Fibroblast of lung (primary cell): ENCODE measurements around the gene EFNB3. TPM values are rescaled to one million over a fixed set of nuclear protein-coding genes. Genes with fewer than 3 reads are reported as not detected.
A peak's percentile ranks its signal among the peaks of the same experiment; 100 is the strongest.

Experiments used
- DNase-seq, 2 donors: peaks; one replicate each; pipeline versions ENCODE4 v3.0.0 to v3.0.0-alpha.2; 2010; ENCODE audit warnings: low read depth in 2 of 2
- H2AFZ ChIP-seq: 2 replicates; pipeline ENCODE4 v1.5.1; 2012; ENCODE audit warnings: low read length, control low read depth, inconsistent platforms
- H3K27ac ChIP-seq: 2 replicates; pipeline ENCODE4 v1.5.1; 2011; ENCODE audit warnings: low read length, control low read depth; ENCODE audit not compliant: insufficient read depth
- H3K27me3 ChIP-seq: 2 replicates; pipeline ENCODE4 v1.5.1; 2011; ENCODE audit warnings: mild to moderate bottlenecking, low read length; ENCODE audit not compliant: control insufficient read depth, insufficient read depth
- H3K36me3 ChIP-seq: 2 replicates; pipeline ENCODE4 v1.5.1; 2011; ENCODE audit warnings: low read length; ENCODE audit not compliant: control insufficient read depth, insufficient read depth
- H3K4me1 ChIP-seq: 2 replicates; pipeline ENCODE4 v1.5.1; 2011; ENCODE audit warnings: low read length; ENCODE audit not compliant: control insufficient read depth, insufficient read depth; ENCODE audit errors: extremely low read depth
- H3K4me2 ChIP-seq: 2 replicates; pipeline ENCODE4 v1.5.1; 2011; ENCODE audit warnings: low read length, control low read depth; ENCODE audit not compliant: insufficient read depth; ENCODE audit errors: extremely low read depth
- H3K4me3 ChIP-seq, 4 experiments: fragments of 200-600 bp in 1 of 4; sonication (generic) in 1 of 4; replicated peaks in 1 of 4; 2 replicates each; pipeline ENCODE4 v1.5.1; 2011 to 2016; ENCODE audit warnings: low read length in 4 of 4, low read depth in 3 of 4, mild to moderate bottlenecking in 3 of 4, control low read depth in 2 of 4, inconsistent platforms in 1 of 4, mixed read lengths in 1 of 4; ENCODE audit not compliant: insufficient read depth in 1 of 4; ENCODE audit errors: control extremely low read depth in 1 of 4
- H3K79me2 ChIP-seq: 2 replicates; pipeline ENCODE4 v1.5.1; 2012; ENCODE audit warnings: mild to moderate bottlenecking, low read length, inconsistent platforms; ENCODE audit not compliant: control insufficient read depth, insufficient read depth
- H3K9ac ChIP-seq: 2 replicates; pipeline ENCODE4 v1.5.1; 2011; ENCODE audit warnings: mild to moderate bottlenecking, low read length, control low read depth; ENCODE audit not compliant: insufficient read depth
- H3K9me3 ChIP-seq: 2 replicates; pipeline ENCODE4 v1.5.1; 2012; ENCODE audit warnings: low read depth, low read length; ENCODE audit not compliant: control insufficient read depth, insufficient read depth
- H4K20me1 ChIP-seq: 2 replicates; pipeline ENCODE4 v1.5.1; 2011; ENCODE audit warnings: low read length; ENCODE audit not compliant: control insufficient read depth, insufficient read depth; ENCODE audit errors: extremely low read depth
- CTCF ChIP-seq, 2 donors: IDR thresholded peaks in 1 of 2; conservative IDR thresholded peaks in 1 of 2; 1 replicate in 1 of 2; 2 replicates in 1 of 2; pipeline ENCODE4 v1.5.1; 2011 to 2012; ENCODE audit warnings: low read length in 2 of 2, control low read depth in 1 of 2, inconsistent platforms in 1 of 2, low read depth in 1 of 2, mild to moderate bottlenecking in 1 of 2
- EZH2 ChIP-seq: IDR thresholded peaks from 2 replicates; pipeline ENCODE4 v1.5.1; 2012; ENCODE audit warnings: low read length, control low read depth, mild to moderate bottlenecking; ENCODE audit errors: missing control alignments
- polyA plus RNA-seq, 2 donors: library from polyadenylated mRNA; depleted of rRNA in 1 of 2; stranded (reverse) in 1 of 2; unstranded in 1 of 2; fragments of >200 nt; gene quantifications; 2 replicates each; pipeline ENCODE4 v1.2.1, GENCODE V29; 2011 to 2012; ENCODE audit warnings: missing spikeins in 1 of 2
- total RNA-seq: library from RNA; depleted of rRNA; stranded (reverse); fragments of >200 nt; gene quantifications from 2 replicates; pipeline ENCODE4 v1.2.1, GENCODE V29; 2014

EFNB3 gene
- total and polyA plus RNA-seq, 2 donors (not counting 1 experiment from before 2014, with no cell fraction given): 0.33 to 3.7 TPM

DNA sequence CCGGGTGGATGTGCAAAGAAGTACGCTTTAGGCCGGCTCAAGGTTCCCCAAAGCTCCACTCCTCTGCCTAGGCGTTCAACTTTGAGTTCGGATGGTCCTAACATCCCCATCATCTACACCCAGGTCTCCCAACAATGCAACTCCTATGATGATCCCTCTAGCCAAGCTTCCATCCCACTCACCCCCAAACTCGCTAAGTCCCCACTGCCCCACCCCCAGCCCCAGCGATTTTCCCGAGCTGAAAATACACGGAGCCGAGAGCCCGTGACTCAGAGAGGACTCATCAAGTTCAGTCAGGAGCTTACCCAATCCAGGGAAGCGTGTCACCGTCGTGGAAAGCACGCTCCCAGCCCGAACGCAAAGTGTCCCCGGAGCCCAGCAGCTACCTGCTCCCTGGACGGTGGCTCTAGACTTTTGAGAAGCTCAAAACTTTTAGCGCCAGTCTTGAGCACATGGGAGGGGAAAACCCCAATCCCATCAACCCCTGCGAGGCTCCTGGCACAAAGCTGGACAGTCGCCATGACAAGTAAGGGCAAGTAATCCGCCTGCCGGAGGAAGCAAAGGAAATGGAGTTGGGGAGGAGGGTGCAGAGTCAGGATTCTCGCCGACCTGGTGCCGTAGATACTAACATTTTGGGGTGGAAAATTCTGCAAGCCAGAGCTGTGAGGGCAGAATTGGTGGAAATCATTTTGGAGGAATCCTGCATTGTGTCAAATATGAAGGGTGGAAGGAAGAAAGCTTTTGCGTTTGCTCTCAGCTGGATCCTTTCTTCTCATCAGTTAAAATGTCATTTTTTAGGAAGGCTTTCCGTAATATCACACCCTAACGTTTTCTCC lies 17.7 kb upstream of the EFNB3 start, which contains the start of gene TP53:
Gene TP53, minus strand, starts transcription at position 419 of the 836 bp plus-strand sequence. CDS start 10,896 bp downstream, outside the sequence.
- Histone ChIP-seq H2AFZ (peak within 1 kb of the TSS; percentile 92), H3K79me2 (peaks cover 28% of the 10 kb centered on the region), H3K9me3 (no peaks in the 10 kb centered on the region), H3K4me3 (peak within 1 kb of the TSS; percentile 88 to 98 (median 96)), H3K27me3 (no peaks in the 10 kb centered on the region), H3K9ac (peak within 1 kb of the TSS; percentile 94), H3K4me2 (peak within 1 kb of the TSS; percentile 99), H4K20me1 (no peaks in the 10 kb centered on the region), H3K36me3 (no peaks in the 10 kb centered on the region), H3K27ac (peak within 1 kb of the TSS; percentile 99), H3K4me1 (peaks cover 9% of the 10 kb centered on the region)
- TF ChIP-seq EZH2 (no peak), CTCF (conservative IDR thresholded peaks at IDR 0.05 in 1 of 2, IDR thresholded peaks at IDR 0.05 in 1 of 2; ENCODE audit: low read depth in 1 of 2, low read length in 2 of 2) (peak in 1 of 2 donors; percentile 21)
- DNase-seq: peak; percentile 89 to 94

- no peaks in the 10 kb centered on the region for H3K9me3 ChIP-seq
- peaks cover 9% of the 10 kb centered on the region for H3K4me1 ChIP-seq
- peak within 1 kb of the TSS; percentile 88 to 98 (median 96) for H3K4me3 ChIP-seq
- H3K79me2 ChIP-seq: peaks cover 27% of the 10 kb centered on the region
- H3K27ac ChIP-seq: peak within 1 kb of the TSS; percentile 99
- H3K4me2 ChIP-seq: peak within 1 kb of the TSS; percentile 99
- no peaks in the 10 kb centered on the region for H4K20me1 ChIP-seq
- peak within 1 kb of the TSS; percentile 94 for H3K9ac ChIP-seq
- H3K36me3 ChIP-seq: no peaks in the 10 kb centered on the region
- H2AFZ ChIP-seq: peak within 1 kb of the TSS; percentile 92
- peak; percentile 99 for DNase-seq
- TF ChIP-seq CTCF (conservative IDR thresholded peaks at IDR 0.05 in 1 of 2, IDR thresholded peaks at IDR 0.05 in 1 of 2; ENCODE audit: low read depth in 1 of 2, low read length in 2 of 2): peak; percentile 86 to 96
- no peak for TF ChIP-seq EZH2
- H3K27me3 ChIP-seq: no peaks in the 10 kb centered on the region
These were observed 16.8 kb upstream of the EFNB3 start, which contains the start of gene WRAP53 for GRCh38 chr17:7687908-7688807. Gene WRAP53 (plus strand): TSS chr17:7688477. CDS start chr17:7688649, 172 bp downstream.
